NOMO-1 (cell line): ENCODE results near the gene BEND6.

Experiments used
- DNase-seq, 2 experiments: peaks; one replicate each; lab custom pipeline; 2025; ENCODE audit not compliant: unreplicated experiment in 2 of 2; lab: John Stamatoyannopoulos, UW

The BEND6 gene

GRCh38 chr6:56940463-56940862 lies 14.4 kb upstream of the BEND6 start:
- DNase-seq = no peak

DNA sequence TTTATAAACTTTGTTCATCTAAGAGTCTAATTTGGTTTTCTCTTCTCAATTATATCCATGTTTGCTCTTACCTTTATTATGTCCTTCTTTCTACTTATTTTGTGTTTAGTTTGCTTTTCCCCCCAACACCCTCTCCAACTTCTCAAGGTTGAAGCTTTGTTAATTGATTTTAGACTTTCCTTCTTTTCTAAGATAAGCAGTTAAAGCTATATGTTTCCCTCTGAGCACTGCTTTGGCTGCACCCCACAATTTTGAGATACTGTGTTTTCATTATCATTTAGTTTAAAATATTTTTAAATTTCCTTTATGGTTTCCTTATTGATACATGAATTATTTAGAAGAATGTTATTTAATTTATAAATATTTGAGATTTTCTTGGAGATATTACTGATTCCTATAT lies 13.9 kb upstream of the BEND6 start:
- DNase-seq = no peak

GRCh38 chr6:56944661-56945060 lies 10.2 kb upstream of the BEND6 start:
- no peak for DNase-seq

GRCh38 chr6:56946368-56946767 lies 8.5 kb upstream of the BEND6 start:
- no peak for DNase-seq

DNA sequence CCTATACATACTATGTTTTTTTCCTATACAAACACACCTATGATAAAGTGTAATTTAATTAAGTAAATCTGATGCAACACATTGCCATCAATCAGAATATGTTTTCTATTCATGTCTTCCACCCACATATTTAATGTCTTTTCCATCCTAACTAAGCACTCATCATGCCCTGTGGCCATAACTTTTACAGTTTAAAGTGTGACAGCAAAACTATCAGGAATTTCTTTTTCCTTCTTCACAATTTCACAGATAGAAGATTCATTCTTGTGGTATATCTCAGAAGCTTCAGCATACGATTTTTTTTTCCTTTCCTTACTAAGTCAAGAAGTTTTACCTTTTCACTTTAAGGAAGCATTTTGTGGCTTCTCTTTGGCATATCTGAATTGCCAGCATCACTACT lies 7.0 kb upstream of the BEND6 start:
- DNase-seq = no peak

GRCh38 chr6:56949265-56949664 lies 5.6 kb upstream of the BEND6 start:
- no peak for DNase-seq

DNA sequence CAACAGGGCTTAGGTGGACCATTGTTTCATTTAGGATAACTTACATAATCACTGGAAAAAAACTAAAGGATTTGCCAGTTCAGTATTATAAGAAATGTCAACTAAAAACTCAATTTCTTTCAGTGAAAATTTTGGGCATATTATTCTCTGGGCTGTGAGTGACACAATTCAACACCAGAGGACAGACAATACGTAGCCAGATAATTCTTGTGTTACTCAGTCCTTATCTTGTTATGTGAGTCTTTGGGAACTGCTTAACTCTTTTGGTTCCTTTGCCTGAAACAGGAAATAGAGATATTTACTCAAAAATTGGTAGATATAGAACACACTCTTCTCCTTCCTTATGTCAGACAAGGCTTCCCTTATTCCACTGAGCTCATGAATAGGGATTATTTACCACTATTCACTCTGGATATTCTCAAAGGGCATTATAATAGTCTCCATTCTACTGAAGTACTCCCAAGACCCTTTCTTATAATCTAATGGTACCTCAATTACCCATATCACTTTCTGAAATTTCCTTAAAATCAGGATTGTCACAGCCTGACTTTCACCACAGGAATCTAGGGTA lies 4.9 kb upstream of the BEND6 start:
- no peak for DNase-seq

DNA sequence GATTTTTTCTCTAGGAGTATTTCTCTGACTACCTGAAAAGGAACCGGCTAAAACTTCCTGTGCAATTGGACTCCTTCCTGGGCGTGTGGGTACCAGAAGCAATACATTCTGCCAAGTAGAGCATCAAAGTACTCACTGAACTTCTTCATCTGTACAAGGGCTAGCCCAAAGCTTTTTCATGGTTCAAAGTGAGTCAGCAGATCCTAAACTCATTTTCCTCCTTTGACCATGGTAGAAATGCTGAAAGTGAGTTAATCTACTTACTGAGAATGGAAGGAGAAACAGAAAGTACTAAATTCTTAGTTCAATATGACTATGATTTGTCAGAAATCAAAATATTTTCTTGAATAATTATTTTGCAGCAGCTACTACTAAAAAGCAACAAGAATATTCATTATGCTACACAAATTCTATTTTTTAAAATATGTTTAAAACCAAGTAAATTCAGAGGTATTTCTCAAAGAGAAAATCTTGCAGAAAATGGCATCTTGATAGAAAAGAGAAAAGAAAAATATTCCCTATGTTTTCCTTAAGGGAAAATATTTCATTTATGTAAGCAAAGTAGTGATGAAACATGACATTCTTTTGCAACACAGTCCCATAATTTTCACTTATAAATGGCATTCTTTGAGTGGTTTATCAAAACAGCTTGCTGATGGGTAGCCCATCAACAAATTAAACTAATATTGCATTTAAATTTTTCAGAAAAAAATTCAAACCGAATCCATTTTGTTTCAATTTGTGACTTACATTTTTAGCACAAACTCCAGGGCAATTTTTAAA lies 3.7 kb upstream of the BEND6 start:
- DNase-seq = no peak

DNA sequence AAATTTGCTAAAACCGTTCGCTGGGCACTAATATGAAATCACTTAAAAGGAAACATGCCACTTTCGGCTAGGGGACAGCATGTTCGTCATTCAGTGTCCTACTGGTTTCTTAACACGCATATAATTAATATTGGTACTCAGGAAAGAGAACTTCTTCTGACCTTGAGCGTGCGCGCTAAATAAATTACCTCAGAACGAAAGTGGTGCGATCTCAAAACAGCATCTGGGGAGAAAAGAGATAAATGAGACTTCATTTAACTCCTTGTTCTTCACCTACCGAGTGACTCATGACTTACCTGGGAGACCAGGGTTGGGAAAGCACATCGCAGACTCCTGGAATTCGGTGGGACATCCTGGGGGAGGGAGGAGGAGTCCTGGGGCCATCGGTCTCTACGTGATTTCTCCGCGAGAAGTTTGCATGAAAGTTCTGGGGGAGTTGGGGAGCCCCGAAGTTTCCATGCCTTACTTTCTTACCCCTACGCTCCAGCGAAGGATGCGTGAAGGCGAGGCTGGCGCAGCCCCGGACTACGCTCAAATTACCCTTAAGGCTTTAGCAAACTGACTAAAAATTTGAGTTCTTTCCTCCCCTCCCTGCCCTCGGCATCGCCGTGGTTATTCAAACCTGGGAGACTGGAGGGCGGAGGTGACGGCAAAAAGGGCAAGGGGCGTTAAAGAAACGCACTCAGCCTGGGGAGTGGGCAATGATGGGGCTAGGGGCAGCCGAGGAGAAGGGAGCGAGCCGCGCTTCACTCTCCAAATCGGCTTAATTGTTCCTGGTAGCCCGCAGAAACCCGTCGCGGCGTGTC lies 1.1 kb upstream of the BEND6 start:
- DNase-seq = peak in 1 of 2 experiments; percentile 5

DNA sequence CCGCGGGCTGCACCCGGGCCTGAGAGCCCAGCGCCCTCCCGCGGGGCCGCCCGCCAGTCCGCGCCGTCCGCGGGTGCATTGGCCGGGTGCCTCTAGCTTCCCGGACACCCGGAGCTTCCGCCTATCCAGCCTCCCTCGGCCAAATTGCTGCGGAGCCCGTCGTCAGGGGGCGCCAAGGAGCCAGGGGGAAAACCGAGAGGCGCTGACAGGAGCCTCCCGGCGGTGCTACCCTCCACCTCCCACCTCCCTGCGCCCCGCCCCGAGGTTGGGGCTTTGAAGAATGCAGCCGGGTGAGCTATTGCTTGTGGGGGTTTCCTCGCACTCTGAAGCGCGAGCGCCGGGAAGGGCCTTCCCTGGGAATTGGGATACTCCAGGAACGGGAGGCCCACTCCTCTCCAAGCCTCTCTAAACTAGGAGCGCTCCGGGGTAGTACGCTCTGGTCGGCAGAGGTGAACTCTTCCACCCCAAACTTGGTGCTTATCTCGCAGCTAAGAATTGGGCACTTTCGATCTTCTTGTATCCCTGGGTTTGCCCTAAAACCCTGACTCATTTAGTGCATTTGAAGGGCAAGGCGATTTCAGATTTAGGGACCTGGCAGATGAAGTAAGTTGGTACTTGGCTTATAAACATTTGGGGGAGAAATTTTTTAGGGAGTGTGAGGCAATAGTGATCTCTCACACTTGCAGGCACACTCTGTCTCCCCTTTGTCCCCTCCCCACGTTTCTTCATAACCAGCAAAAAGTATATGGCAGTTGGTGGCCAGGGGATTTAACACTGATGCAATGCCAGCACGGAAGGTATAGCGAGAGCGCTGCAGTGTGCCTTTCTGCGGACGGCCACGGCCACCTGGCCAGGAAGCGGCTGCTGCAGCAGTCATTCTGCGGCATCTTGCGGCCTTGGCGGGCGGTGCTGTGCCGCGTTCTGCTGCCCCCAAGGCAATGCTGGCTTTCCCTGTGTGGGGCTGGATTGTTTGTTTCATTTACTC lies 556 bp downstream of the BEND6 start:
- DNase-seq = peak; percentile 88 to 92

- DNase-seq = no peak
Observed at GRCh38 chr6:56956491-56956890, 1.6 kb downstream of the BEND6 start.

- no peak for DNase-seq
Observed at GRCh38 chr6:56957856-56958255, 2.9 kb downstream of the BEND6 start.

DNA sequence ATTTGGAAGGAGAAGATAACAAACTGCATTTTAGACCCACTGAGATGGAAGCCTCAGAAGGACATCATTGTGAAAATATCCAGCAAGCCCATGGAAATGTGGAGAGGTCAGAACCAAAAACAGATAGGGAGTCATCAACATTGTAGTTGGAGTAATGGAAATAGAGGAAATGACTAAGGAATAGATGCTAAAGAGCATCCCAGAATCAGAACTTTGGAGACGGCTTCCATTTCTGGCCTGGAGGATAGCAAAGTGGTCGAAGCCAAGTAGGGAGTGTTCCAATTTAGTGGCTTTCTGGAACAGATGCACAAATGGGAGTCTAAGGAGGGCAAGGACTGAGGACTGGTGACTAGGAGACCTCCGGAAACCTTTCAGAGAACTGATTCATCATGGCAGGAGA lies 3.6 kb downstream of the BEND6 start:
- no peak for DNase-seq

DNA sequence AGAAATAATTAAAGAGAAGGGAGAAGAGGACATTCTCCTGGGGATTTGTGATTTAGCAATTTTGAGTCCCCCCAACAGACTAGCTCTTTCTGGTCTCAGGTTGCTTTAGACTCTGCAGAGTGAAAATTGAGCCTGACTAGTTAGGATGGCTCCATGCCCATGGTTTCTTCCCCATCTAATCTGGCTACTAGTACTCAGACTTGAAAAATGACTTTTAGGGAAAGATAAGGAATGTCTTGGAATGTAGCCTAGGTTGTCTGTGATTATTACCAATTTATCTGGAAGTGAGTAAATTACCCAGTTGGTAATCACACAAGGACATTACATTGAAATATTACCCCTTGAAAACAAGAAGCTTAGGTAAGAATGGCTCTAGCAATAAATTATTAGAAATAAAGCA lies 4.2 kb downstream of the BEND6 start:
- no peak for DNase-seq

- DNase-seq = no peak
Observed at GRCh38 chr6:56959938-56960337, 5.0 kb downstream of the BEND6 start.

DNA sequence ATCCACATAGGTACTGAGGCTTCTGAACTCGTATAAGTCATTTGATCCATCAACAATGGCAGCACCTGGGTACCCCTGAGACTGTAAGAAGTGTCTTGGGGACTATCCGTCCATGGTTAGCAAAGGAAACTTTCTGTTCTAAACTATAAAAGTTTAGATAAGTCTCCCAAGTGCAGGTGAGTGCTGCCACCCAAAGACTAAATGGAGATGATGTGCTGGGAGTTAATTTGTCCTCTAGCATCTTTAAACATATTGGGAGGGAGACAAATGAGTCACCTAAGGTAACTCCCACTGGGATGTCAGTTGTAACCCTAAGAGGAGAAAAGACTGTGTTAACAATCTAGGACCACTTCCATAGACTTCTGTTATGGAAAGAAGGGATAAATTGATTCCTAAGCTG lies 6.2 kb downstream of the BEND6 start:
- DNase-seq = no peak

GRCh38 chr6:56962441-56962840 lies 7.5 kb downstream of the BEND6 start:
- DNase-seq = no peak

GRCh38 chr6:56963043-56963442 lies 8.1 kb downstream of the BEND6 start:
- DNase-seq = peak in 1 of 2 experiments; percentile 25

DNA sequence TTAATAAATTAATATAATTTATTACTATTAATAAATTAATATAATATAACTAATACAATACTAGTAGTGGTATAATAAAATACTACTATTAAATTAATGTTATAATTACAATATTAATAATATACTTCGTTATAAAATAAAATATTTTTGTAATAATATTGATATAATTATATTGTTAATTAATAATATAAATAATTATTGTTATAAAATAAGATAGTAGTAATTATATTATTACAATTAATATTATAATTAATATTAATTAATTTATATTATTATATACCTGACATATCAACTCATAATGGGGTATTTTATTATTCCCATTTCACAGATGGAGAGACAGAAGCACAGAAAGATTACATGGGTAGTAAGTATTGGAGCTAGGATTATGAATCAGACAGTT lies 8.9 kb downstream of the BEND6 start:
- no peak for DNase-seq

DNA sequence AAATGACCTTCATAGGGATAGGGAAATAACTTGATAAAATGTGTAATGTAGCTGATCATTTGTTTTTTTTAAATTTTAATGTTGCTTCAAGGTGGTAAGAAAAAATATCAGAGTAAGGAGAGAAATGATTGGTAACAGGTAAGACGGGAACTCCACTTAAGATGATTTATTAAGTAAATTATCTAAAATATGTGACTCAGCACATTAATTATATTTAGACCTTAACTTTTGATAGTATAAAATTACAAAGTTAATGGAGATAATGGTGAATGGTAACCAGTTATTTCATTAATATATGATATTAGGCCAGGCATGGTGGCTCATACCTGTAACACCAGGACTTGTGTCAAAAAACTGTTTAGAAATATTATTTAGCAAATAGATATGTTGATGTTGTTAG lies 10.2 kb downstream of the BEND6 start:
- no peak for DNase-seq

DNA sequence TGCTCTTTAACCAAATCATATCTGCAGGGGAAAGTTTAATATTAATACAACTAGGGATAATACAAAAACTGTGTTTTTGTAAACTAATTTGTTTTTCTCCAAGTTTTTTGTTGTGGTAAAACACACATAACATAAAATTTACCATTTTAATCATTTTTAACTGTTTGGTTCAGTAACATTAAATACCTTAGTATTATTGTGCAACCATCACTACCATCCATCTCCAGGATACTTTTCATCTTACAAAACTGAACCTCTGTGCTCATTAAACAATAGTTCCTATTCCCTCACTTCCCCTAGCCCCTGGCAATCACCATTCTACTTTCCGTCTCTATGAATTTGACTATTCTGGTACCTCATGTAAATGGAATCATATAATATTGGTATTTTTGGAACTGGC lies 15.9 kb downstream of the BEND6 start:
- DNase-seq = no peak
